ENCODE measurements around the gene IL34.

IL34 gene

GRCh38 chr16:70702624-70703023 lies 56.3 kb downstream of the IL34 start:
- DNase-seq (ENCODE audit: low spot score) = no peak

- no peak for DNase-seq (ENCODE audit: low spot score)
Observed at GRCh38 chr16:70703041-70703834, 56.9 kb downstream of the IL34 start.

- DNase-seq (ENCODE audit: low spot score) = no peak
Observed at GRCh38 chr16:70703835-70704381, 57.5 kb downstream of the IL34 start.

- DNase-seq (ENCODE audit: low spot score) = no peak
Observed at GRCh38 chr16:70704586-70704985, 58.2 kb downstream of the IL34 start.

GRCh38 chr16:70705056-70705455 lies 58.7 kb downstream of the IL34 start:
- DNase-seq (ENCODE audit: low spot score) = no peak

- DNase-seq (ENCODE audit: low spot score) = no peak
Observed at GRCh38 chr16:70706948-70707465, 60.6 kb downstream of the IL34 start.

- no peak for DNase-seq (ENCODE audit: low spot score)
Observed at GRCh38 chr16:70708366-70709246, 62.2 kb downstream of the IL34 start.

GRCh38 chr16:70709457-70709856 lies 63.1 kb downstream of the IL34 start:
- DNase-seq (ENCODE audit: low spot score) = no peak

- no peak for DNase-seq (ENCODE audit: low spot score)
Observed at GRCh38 chr16:70709942-70710341, 63.6 kb downstream of the IL34 start.

Measured in activated CD4-positive, alpha-beta T cell treated with anti-CD3 and anti-CD28 coated beads, Interleukin-2, Interleukin-4, amounts not matched to agents 100 ng/mL and 50 ng/mL, durations not matched to agents 16 hours and 8 hours (primary cell).